H1 (cell line): Measurements from ENCODE around the gene SRF. TPM values are rescaled to one million over a fixed set of nuclear protein-coding genes. Genes with fewer than 3 reads are reported as not detected.

Source experiments
- CTCF ChIA-PET: fragments of 300-600 bp; sonication (Branson Sonifier 250); formaldehyde crosslinking; loops from one replicate; lab custom pipeline; 2021; ENCODE audit not compliant: partially characterized antibody; lab: Charles Lee
- POLR2A ChIA-PET: fragments of 300-600 bp; sonication (Branson Sonifier 250); formaldehyde crosslinking; loops from one replicate; lab custom pipeline; 2021; ENCODE audit warnings: inconsistent platforms; ENCODE audit not compliant: partially characterized antibody; lab: Charles Lee
- DNase-seq, 2 experiments: peaks; one replicate each; pipeline versions ENCODE4 v3.0.0 to v3.0.0-alpha.2; 2010 to 2022; ENCODE audit warnings: low spot score in 2 of 2, low read depth in 1 of 2, mixed read lengths in 1 of 2
- FAIRE-seq: peaks from 2 replicates; lab custom pipeline; 2011; peaks lifted over from hg19 to GRCh38; lab: Jason Lieb, UNC
- H2AFZ ChIP-seq: 2 replicates; pipeline ENCODE4 v1.8.1; 2012; ENCODE audit warnings: low read length, inconsistent platforms
- H2AK5ac ChIP-seq: 2 replicates; pipeline ENCODE4 v1.6.1; 2013; ENCODE audit warnings: low read depth, low read length
- H2BK120ac ChIP-seq: replicated peaks from 2 replicates; pipeline ENCODE3; 2013; ENCODE audit warnings: low read depth, low read length, inconsistent platforms
- H2BK12ac ChIP-seq: 2 replicates; pipeline ENCODE4 v1.6.1; 2013; ENCODE audit warnings: low read depth, low read length
- H2BK15ac ChIP-seq: 2 replicates; pipeline ENCODE4 v1.6.1; 2013; ENCODE audit warnings: low read length
- H2BK20ac ChIP-seq: 2 replicates; pipeline ENCODE4 v1.6.1; 2013; ENCODE audit warnings: low read length
- H2BK5ac ChIP-seq: 2 replicates; pipeline ENCODE4 v1.6.1; 2013; ENCODE audit warnings: low read depth, low read length
- H3K14ac ChIP-seq: 2 replicates; pipeline ENCODE4 v1.6.1; 2013; ENCODE audit warnings: inconsistent platforms; ENCODE audit not compliant: insufficient read length
- H3K18ac ChIP-seq: 2 replicates; pipeline ENCODE4 v1.6.1; 2013; ENCODE audit warnings: low read length; ENCODE audit errors: extremely low read depth
- H3K23ac ChIP-seq: 2 replicates; pipeline ENCODE4 v1.6.1; 2013; ENCODE audit warnings: inconsistent platforms; ENCODE audit not compliant: insufficient read length
- H3K23me2 ChIP-seq: 2 replicates; pipeline ENCODE4 v1.6.1; 2013; ENCODE audit warnings: low read depth, low read length
- H3K27ac ChIP-seq: 2 replicates; pipeline ENCODE4 v1.6.1; 2011; ENCODE audit warnings: low read depth, low read length, inconsistent platforms
- H3K27me3 ChIP-seq, 4 experiments: replicated peaks in 1 of 4; 1 replicate in 1 of 4; 2 replicates in 3 of 4; pipeline versions ENCODE4 v1.6.1 to v1.8.1; 2011 to 2013; ENCODE audit warnings: low read length in 3 of 4, mild to moderate bottlenecking in 3 of 4, inconsistent platforms in 2 of 4, mixed read lengths in 2 of 4, moderate library complexity in 1 of 4; ENCODE audit not compliant: control insufficient read depth in 3 of 4, insufficient read depth in 3 of 4; ENCODE audit errors: extremely low read depth in 1 of 4
- H3K36me3 ChIP-seq, 4 experiments: 2 replicates each; pipeline versions ENCODE4 v1.6.1 to v1.8.1; 2011 to 2013; ENCODE audit warnings: mild to moderate bottlenecking in 4 of 4, low read length in 3 of 4, moderate library complexity in 2 of 4, control low read depth in 1 of 4, inconsistent platforms in 1 of 4; ENCODE audit not compliant: insufficient read depth in 4 of 4, control insufficient read depth in 2 of 4
- H3K4ac ChIP-seq: replicated peaks from 2 replicates; pipeline ENCODE3; 2013; ENCODE audit warnings: low read length, low read depth, mixed read lengths, inconsistent platforms; ENCODE audit not compliant: insufficient read length
- H3K4me1 ChIP-seq, 4 experiments: replicated peaks in 1 of 4; 1 replicate in 1 of 4; 2 replicates in 3 of 4; pipeline versions ENCODE4 v1.6.1 to v1.8.1; 2011 to 2013; ENCODE audit warnings: low read length in 3 of 4, inconsistent platforms in 2 of 4, mixed read lengths in 1 of 4; ENCODE audit not compliant: insufficient read depth in 4 of 4, control insufficient read depth in 3 of 4
- H3K4me2 ChIP-seq, 2 experiments: 2 replicates each; pipeline versions ENCODE4 v1.6.1 to v1.8.1; 2011 to 2013; ENCODE audit warnings: low read depth in 2 of 2, low read length in 2 of 2, control low read depth in 1 of 2, inconsistent platforms in 1 of 2, mild to moderate bottlenecking in 1 of 2; ENCODE audit not compliant: insufficient read depth in 1 of 2
- H3K4me3 ChIP-seq, 4 experiments: fragments of 200-600, 300-600 bp in 1 of 4; sonication (generic), shearing (Covaris generic), sonication (Bioruptor Twin) in 1 of 4; 2 replicates each; pipeline versions ENCODE4 v1.5.1 to v1.8.1; 2011 to 2016; ENCODE audit warnings: low read length in 4 of 4, low read depth in 3 of 4, control low read depth in 2 of 4, inconsistent platforms in 2 of 4, mild to moderate bottlenecking in 2 of 4, mixed read lengths in 1 of 4, moderate library complexity in 1 of 4; ENCODE audit not compliant: insufficient read depth in 2 of 4; ENCODE audit errors: extremely low read depth in 1 of 4
- H3K56ac ChIP-seq: replicated peaks from 2 replicates; pipeline ENCODE3; 2013; ENCODE audit warnings: low read depth, mild to moderate bottlenecking, mixed read lengths, low read length, inconsistent platforms; ENCODE audit not compliant: insufficient read length
- H3K79me1 ChIP-seq: 2 replicates; pipeline ENCODE4 v1.6.1; 2013; ENCODE audit warnings: low read depth, low read length, control low read depth
- H3K79me2 ChIP-seq, 2 experiments: 2 replicates each; pipeline versions ENCODE4 v1.6.1 to v1.8.1; 2012 to 2013; ENCODE audit warnings: low read length in 2 of 2, mild to moderate bottlenecking in 2 of 2, inconsistent platforms in 1 of 2; ENCODE audit not compliant: insufficient read depth in 2 of 2, control insufficient read depth in 1 of 2
- H3K9ac ChIP-seq, 4 experiments: replicated peaks in 1 of 4; 1 replicate in 1 of 4; 2 replicates in 3 of 4; pipeline versions ENCODE4 v1.6.1 to v1.8.1; 2011 to 2013; ENCODE audit warnings: low read depth in 3 of 4, low read length in 3 of 4, control low read depth in 2 of 4, mild to moderate bottlenecking in 2 of 4, moderate library complexity in 2 of 4, inconsistent platforms in 1 of 4; ENCODE audit errors: extremely low read depth in 1 of 4
- H3K9me3 ChIP-seq, 2 experiments: 2 replicates each; pipeline versions ENCODE4 v1.6.1 to v1.8.1; 2012 to 2013; ENCODE audit warnings: mild to moderate bottlenecking in 2 of 2, moderate library complexity in 2 of 2, control low read depth in 1 of 2, inconsistent platforms in 1 of 2, low read depth in 1 of 2, low read length in 1 of 2, mixed read lengths in 1 of 2; ENCODE audit not compliant: insufficient read depth in 2 of 2
- H4K20me1 ChIP-seq, 2 experiments: replicated peaks in 1 of 2; 2 replicates each; pipeline versions ENCODE3 to v1.8.1; 2011 to 2013; ENCODE audit warnings: inconsistent platforms in 2 of 2, low read length in 2 of 2, mild to moderate bottlenecking in 1 of 2; ENCODE audit not compliant: insufficient read depth in 2 of 2, control insufficient read depth in 1 of 2
- H4K5ac ChIP-seq: 2 replicates; pipeline ENCODE4 v1.6.1; 2013; ENCODE audit warnings: low read length, low read depth, mixed read lengths, inconsistent platforms; ENCODE audit not compliant: insufficient read length
- H4K8ac ChIP-seq: 2 replicates; pipeline ENCODE4 v1.8.0; 2013; ENCODE audit warnings: mild to moderate bottlenecking, moderate library complexity, low read length, inconsistent platforms; ENCODE audit not compliant: insufficient read depth; ENCODE audit errors: extremely low read depth
- H4K91ac ChIP-seq: replicated peaks from 2 replicates; pipeline ENCODE3; 2013; ENCODE audit warnings: low read length, mixed read lengths, inconsistent platforms; ENCODE audit not compliant: insufficient read length
- ASH2L ChIP-seq: fragments of 200-600, 300-600 bp; sonication (generic); IDR thresholded peaks from one replicate; pipeline ENCODE4 v1.7.1; 2017; ENCODE audit warnings: low read length
- BRCA1 ChIP-seq: IDR thresholded peaks from 2 replicates; pipeline ENCODE4 v1.6.1; 2012; ENCODE audit warnings: low read depth, low read length, improper control_type of control experiment
- CTBP2 ChIP-seq: IDR thresholded peaks from 2 replicates; pipeline ENCODE4 v1.7.0; 2011; ENCODE audit warnings: borderline replicate concordance, mild to moderate bottlenecking, moderate library complexity, mixed read lengths, low read length; ENCODE audit not compliant: insufficient read depth, insufficient read length
- MAFK ChIP-seq: IDR thresholded peaks from 2 replicates; pipeline ENCODE4 v1.6.1; 2012; ENCODE audit warnings: low read depth, mild to moderate bottlenecking, improper control_type of control experiment, low read length
- POLR2A ChIP-seq, 2 experiments: IDR thresholded peaks; 1 replicate in 1 of 2; 2 replicates in 1 of 2; pipeline ENCODE4 v1.6.1; 2011; ENCODE audit warnings: low read depth in 2 of 2, low read length in 2 of 2, mild to moderate bottlenecking in 2 of 2; ENCODE audit errors: control extremely low read depth in 1 of 2
- SP1 ChIP-seq: IDR thresholded peaks from 2 replicates; pipeline ENCODE4 v1.6.1; 2011; ENCODE audit warnings: low read depth, low read length
- SP4 ChIP-seq: IDR thresholded peaks from 2 replicates; pipeline ENCODE4 v1.6.1; 2012; ENCODE audit warnings: low read length, inconsistent platforms
- WGBS, 2 experiments: shearing (Covaris generic) in 1 of 2; methylation state at CpG; one replicate each; pipeline versions ENCODE4 v1.1.6 to v1.1.7; 2013 to 2015; ENCODE audit warnings: low lambda C conversion rate in 2 of 2, mixed read lengths in 2 of 2, inconsistent platforms in 1 of 2, low coverage in 1 of 2, missing lambda C conversion rate in 1 of 2; ENCODE audit not compliant: insufficient replicate concordance in 2 of 2, insufficient coverage in 1 of 2, insufficient read length in 1 of 2; ENCODE audit errors: extremely low coverage in 1 of 2, missing lambda C conversion rate in 1 of 2; 5-methylcytosine and 5-hydroxymethylcytosine counted together
- polyA plus RNA-seq, 7 experiments: library from polyadenylated mRNA; depleted of rRNA in 3 of 7; stranded (reverse) in 5 of 7; unstranded in 2 of 7; fragments of >200 nt in 5 of 7; fragments of 200-250 nt in 2 of 7; gene quantifications; 1 replicate in 5 of 7; 2 replicates in 1 of 7; 4 replicates in 1 of 7; pipeline versions ENCODE4 v1.2.1 to v1.2.3, GENCODE V29; 2011 to 2013; ENCODE audit warnings: missing spikeins in 2 of 7, mixed read lengths in 2 of 7
- total RNA-seq: library from RNA; stranded (reverse); fragmentation: NEBNext Ultra II Directional; extraction: Animal tissue kit (Norgen Biotek cat#: 25700); gene quantifications from 2 replicates; pipeline ENCODE4 v1.2.1, GENCODE V29; 2021

SRF gene
- total and polyA plus RNA-seq, 2 of the 8 experiments (the other 6 are each of a cell fraction or from before 2014, with no cell fraction given), result 49.0 to 69.5 TPM

- H3K23ac ChIP-seq, result no peak overlapping the region
- no peak overlapping the region for H2BK12ac ChIP-seq
- H3K9ac ChIP-seq, result no peak overlapping the region
- no peaks in the 10 kb centered on the region for H3K23me2 ChIP-seq
- peaks cover 15% of the 10 kb centered on the region; the same call in 1 of the 2 replicates for H3K79me1 ChIP-seq
- no peak overlapping the region for H2AK5ac ChIP-seq
- H3K9me3 ChIP-seq, result no peaks in the 10 kb centered on the region
- H4K8ac ChIP-seq, result no peak overlapping the region
- H4K5ac ChIP-seq, result no peak overlapping the region
- peaks cover 1 to 15% (median 5%) of the 10 kb centered on the region in 4 experiments for H3K4me1 ChIP-seq
- no peak overlapping the region for H2BK20ac ChIP-seq
- no peak overlapping the region for H3K27ac ChIP-seq
- H3K14ac ChIP-seq, result no peak overlapping the region
- 90% methylated on average over 16 of the region's 16 CpGs; no CpG with 5 or more reads in 1 of the 2 experiments for WGBS, 2 experiments
- H3K27me3 ChIP-seq, result no peaks in the 10 kb centered on the region
- no peak overlapping the region for H4K91ac ChIP-seq
- no peak overlapping the region for H3K4me2 ChIP-seq
- no peak overlapping the region for H3K18ac ChIP-seq
- H2AFZ ChIP-seq, result no peak overlapping the region
- FAIRE-seq (no peak), DNase-seq (no peak)
- TF ChIP-seq BRCA1 (no peak), CTBP2 (no peak), POLR2A (IDR thresholded peaks at IDR 0.05; ENCODE audit: control extremely low read depth in 1 of 2, low read depth in 2 of 2, low read length in 2 of 2) (no peak), SP1 (no peak), SP4 (no peak), MAFK (no peak), ASH2L (no peak)
- H4K20me1 ChIP-seq, result peaks cover 12 to 21% of the 10 kb centered on the region in 2 experiments
- CTCF ChIA-PET, result interaction anchor here (0.7 to 4.0 kb wide), 24 partner anchors 9 to 181 kb away, joined by 3 to 27 read pairs (median 5); partner anchors contain the start of genes KLHDC3 and MEA1
- H2BK5ac ChIP-seq, result no peak overlapping the region
- H2BK15ac ChIP-seq, result no peak overlapping the region
- H3K36me3 ChIP-seq, result peaks cover 2 to 13% (median 10%) of the 10 kb centered on the region in 4 experiments; a peak in 6 of 8 replicates
- no peak overlapping the region for H3K4ac ChIP-seq
- no peak overlapping the region for H2BK120ac ChIP-seq
- H3K79me2 ChIP-seq, result peaks cover 0 to 32% of the 10 kb centered on the region in 2 experiments; a peak in 2 of 4 replicates
- POLR2A ChIA-PET, result interaction anchor here (0.7 to 1.4 kb wide), 4 partner anchors 57 to 69 kb away, joined by 3 to 5 read pairs (median 4); partner anchors contain the start of genes KLC4 and MRPL2
- H3K4me3 ChIP-seq, result no peak overlapping the region
- H3K56ac ChIP-seq, result no peak overlapping the region
These were observed 42.1 kb upstream of the SRF start for GRCh38 chr6:43128926-43129325.
